Measurements from ENCODE around the gene BORCS6.

The BORCS6 gene

DNA sequence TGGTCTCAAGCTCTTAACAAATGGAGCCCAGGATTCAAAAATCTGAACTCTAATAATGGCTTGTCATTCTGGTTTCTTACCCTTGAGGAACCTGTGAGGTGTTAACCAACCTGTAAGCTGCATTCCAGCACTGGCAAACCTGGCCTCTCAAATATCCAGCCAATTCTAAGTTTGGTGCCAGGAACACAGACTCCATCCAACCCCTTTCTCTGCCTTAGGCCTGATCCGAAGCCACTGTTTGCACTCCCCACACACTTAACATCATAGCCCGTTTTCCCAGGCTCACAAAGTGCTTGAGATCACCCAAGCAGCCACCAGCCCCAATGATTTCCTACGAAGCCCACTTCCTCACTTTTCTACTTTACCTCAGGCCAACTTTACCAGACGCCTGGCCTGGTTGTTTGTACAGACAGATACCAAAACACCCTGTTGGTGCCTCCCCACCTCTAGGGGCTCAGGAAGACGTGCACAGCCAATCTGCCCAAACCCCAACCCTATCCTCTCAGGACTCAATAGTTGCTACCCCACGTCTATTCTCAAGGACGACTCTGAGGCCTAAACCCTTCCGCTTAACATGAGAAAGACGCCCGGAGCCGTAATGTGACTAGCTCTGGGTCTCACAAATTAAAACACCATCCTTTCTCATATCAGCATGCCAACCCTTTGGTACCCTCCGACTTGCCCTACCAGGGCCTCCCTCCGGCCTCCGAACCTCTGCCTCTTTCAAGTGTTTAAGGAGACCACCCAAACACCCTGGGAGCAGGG lies 34.6 kb downstream of the BORCS6 start:
- DNase-seq (ENCODE audit: low read depth) = no peak
- peak overlapping the region; percentile 70 for H3K4me3 ChIP-seq (ENCODE audit: low read depth, low read length)
- TF ChIP-seq, protein P1, sequence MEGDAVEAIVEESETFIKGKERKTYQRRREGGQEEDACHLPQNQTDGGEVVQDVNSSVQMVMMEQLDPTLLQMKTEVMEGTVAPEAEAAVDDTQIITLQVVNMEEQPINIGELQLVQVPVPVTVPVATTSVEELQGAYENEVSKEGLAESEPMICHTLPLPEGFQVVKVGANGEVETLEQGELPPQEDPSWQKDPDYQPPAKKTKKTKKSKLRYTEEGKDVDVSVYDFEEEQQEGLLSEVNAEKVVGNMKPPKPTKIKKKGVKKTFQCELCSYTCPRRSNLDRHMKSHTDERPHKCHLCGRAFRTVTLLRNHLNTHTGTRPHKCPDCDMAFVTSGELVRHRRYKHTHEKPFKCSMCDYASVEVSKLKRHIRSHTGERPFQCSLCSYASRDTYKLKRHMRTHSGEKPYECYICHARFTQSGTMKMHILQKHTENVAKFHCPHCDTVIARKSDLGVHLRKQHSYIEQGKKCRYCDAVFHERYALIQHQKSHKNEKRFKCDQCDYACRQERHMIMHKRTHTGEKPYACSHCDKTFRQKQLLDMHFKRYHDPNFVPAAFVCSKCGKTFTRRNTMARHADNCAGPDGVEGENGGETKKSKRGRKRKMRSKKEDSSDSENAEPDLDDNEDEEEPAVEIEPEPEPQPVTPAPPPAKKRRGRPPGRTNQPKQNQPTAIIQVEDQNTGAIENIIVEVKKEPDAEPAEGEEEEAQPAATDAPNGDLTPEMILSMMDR (IDR thresholded peaks at IDR 0.05; ENCODE audit: low read depth, low read length, missing control alignments) = no peak
- in situ Hi-C loops (cut with HindIII; ENCODE audit: low sequenced_read_pairs) = no loop called here

DNA sequence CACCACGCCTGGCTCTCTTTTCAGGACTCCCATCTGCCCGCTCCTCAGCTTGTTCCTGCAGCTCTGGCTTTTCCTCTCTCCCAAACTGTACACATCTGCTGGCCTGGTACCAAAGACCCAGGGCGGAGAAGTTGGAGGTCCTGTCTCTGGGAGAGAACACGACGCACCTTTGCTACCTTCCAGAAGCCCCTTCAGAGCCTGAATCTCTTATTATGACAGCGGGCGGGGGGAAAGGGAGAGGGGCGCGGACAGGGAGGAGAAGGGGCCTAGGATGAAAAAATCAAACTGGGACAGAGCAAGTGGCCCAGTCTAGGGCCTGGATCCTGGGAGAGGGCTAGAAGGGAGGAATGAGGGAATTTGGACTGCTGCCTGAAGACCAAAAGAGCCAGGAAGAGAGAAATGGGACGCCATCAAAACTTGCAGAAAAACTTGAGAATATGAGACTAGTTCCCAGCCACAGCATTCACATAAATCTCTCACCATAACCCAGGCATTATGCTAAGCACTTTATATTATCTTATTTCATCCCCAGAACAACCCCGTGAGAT lies 35.3 kb downstream of the BORCS6 start:
- no peak for DNase-seq (ENCODE audit: low read depth)
- TF ChIP-seq, protein P1 (IDR thresholded peaks at IDR 0.05; ENCODE audit: low read depth, low read length, missing control alignments) = no peak
- peak overlapping the region; percentile 70 for H3K4me3 ChIP-seq (ENCODE audit: low read depth, low read length)
- in situ Hi-C loops (cut with HindIII; ENCODE audit: low sequenced_read_pairs) = loop anchor here (5.0 kb wide), 1 partner anchor 42 kb away; no protein-coding TSS in a partner anchor

DNA sequence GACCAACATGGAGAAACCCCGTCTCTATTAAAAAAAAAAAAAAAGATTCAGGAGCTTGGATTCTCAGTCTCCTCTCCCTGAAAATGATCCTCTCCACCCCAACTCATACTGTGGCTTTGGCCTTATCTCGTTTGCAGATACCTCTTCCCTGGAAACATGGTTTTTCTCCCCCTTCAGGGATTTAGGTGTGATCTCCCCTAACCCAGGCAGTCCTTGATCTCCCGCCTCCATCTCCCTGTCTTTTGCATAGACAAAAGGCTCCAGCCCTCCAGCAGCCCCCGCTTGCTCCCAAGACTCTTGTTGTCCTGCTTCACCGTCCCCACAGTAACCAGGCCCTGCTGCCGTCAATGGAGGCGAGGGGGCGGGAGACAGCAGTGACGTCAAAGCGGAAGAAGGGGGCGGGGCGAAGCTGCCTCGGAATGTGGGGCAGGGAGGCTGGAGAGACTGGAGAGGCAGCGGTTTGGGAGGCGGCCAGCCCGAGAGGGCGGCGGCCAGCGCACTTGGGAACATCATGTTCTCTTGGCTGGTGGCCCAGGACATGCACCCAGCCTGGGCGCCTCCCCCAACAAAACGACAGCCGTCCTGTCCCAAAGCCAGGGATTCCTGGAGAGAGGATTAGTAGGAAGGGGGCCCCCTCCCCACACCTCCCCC lies 35.9 kb downstream of the BORCS6 start:
- H3K4me3 ChIP-seq (ENCODE audit: low read depth, low read length) = peak overlapping the region; percentile 70
- TF ChIP-seq, protein P1 (IDR thresholded peaks at IDR 0.05; ENCODE audit: low read depth, low read length, missing control alignments) = no peak
- in situ Hi-C loops (cut with HindIII; ENCODE audit: low sequenced_read_pairs) = loop anchor here (5.0 kb wide), 1 partner anchor 42 kb away; no protein-coding TSS in a partner anchor
- DNase-seq (ENCODE audit: low read depth) = peak; percentile 98

DNA sequence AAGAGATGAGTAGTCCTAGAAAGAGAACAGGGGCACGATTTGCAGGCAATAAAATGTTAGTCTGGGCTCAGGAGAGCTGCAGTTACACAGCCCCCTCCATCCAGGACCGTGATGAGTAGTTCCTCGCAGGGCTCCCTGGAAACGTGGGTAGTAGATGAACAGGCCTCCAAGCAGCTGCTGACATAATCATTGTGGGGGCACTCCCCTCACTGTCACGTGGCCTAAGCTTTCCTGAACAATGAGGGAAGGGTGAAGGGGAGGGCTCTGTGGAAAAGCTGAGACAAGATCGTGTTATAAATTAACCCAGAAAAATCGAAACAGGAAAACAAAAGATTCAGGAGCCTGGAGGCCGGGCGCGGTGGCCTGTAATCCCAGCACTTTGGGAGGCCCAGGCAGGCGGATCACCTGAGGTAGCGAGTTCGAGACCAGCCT lies 36.4 kb downstream of the BORCS6 start:
- peak; percentile 88 for DNase-seq (ENCODE audit: low read depth)
- in situ Hi-C loops (cut with HindIII; ENCODE audit: low sequenced_read_pairs) = loop anchor here (5.0 kb wide), 1 partner anchor 41 kb away; no protein-coding TSS in a partner anchor
- TF ChIP-seq, protein P1 (IDR thresholded peaks at IDR 0.05; ENCODE audit: low read depth, low read length, missing control alignments) = no peak
- H3K4me3 ChIP-seq (ENCODE audit: low read depth, low read length) = peak overlapping the region; percentile 27

DNA sequence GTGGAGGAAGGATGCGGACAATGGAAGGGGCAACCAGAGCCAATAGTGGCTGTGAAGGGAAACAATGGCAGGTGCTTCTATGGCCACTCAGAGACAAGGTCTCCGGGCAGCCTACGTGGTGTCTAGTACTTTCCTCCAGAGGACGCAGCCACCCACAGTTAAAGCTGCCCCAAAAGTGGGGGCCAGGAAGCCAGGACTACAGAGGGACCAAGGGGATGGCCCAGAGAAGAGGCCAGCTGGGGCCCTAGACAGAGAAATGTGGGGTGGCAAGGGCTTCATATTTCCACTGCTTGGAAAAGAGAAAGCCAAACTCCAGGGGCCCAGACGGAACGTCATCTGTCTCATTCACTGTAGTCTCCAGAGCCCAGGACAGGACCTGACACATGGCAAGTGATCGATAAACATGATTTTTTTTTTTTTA lies 36.9 kb downstream of the BORCS6 start:
- H3K4me3 ChIP-seq (ENCODE audit: low read depth, low read length) = peak overlapping the region; percentile 94
- in situ Hi-C loops (cut with HindIII; ENCODE audit: low sequenced_read_pairs) = loop anchor here (5.0 kb wide), 1 partner anchor 41 kb away; no protein-coding TSS in a partner anchor
- TF ChIP-seq, protein P1 (IDR thresholded peaks at IDR 0.05; ENCODE audit: low read depth, low read length, missing control alignments) = no peak
- no peak for DNase-seq (ENCODE audit: low read depth)

DNA sequence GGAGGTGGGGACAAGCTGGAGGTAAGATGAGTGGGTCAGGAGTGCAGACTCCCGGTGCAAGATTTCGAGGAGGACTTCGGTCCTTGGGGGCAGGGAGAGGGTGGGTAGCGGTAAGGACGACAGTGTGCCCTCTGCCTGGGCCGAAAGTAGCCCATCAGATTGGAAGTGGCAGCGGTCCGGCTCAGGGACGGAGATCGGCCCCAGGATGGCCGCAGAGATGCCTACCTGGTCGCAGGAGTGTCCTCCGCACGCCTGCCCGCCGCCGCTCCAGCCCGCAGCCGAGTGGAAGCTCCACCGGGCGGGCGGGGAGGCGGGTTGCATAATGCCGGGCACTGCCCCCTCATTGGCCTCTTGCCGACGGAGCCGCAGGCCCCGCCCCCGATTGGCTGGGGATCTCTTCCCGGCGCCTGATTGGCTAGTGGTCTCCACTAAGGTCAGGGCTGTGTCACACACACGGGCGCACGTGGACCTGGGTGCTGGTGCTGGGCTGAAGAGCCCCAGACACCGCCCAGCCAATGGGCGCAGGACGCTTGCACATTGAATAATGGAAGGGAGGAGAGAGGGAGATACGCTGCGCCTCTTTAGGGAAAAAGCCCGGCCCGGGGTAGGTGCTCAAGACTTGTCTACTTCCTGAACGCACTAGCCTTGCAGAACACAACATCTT lies 37.7 kb downstream of the BORCS6 start, which contains the start of gene PER1:
TSS of gene PER1 (minus strand) at position 293 of the 664 bp plus-strand sequence. CDS start 1,698 bp downstream, outside the sequence.
- TF ChIP-seq, protein P1 (IDR thresholded peaks at IDR 0.05; ENCODE audit: low read depth, low read length, missing control alignments) = no peak
- DNase-seq (ENCODE audit: low read depth) = peak; percentile 80
- in situ Hi-C loops (cut with HindIII; ENCODE audit: low sequenced_read_pairs) = loop anchor here (5.0 kb wide), 1 partner anchor 40 kb away; no protein-coding TSS in a partner anchor
- peak within 1 kb of the TSS; percentile 94 for H3K4me3 ChIP-seq (ENCODE audit: low read depth, low read length)

Data from astrocyte of the cerebellum (primary cell).